ENCODE measurements around the gene CPNE5.

GRCh38 chr6:36759148-36759759, 80.0 kb downstream of the CPNE5 start:
- no peak for TF ChIP-seq EZH2phosphoT487 (IDR thresholded peaks at IDR 0.05; ENCODE audit: borderline replicate concordance)
- TF ChIP-seq CTCF (conservative IDR thresholded peaks at IDR 0.05; ENCODE audit: low read length): peak; percentile 97

Measured in Loucy (cell line).